Panc1 (cell line): ENCODE measurements around the gene YIPF4.

Source experiments
- POLR2AphosphoS5 ChIP-seq: IDR thresholded peaks from 2 replicates; pipeline ENCODE4 v1.6.1; 2012; ENCODE audit warnings: mild to moderate bottlenecking, low read depth, low read length, moderate library complexity
- TF ChIP-seq, protein P1 (sequence below): fragments of 450-650 bp; IDR thresholded peaks from 2 replicates; pipeline ENCODE4 v1.5.1; 2017; ENCODE audit warnings: mild to moderate bottlenecking

DNA sequence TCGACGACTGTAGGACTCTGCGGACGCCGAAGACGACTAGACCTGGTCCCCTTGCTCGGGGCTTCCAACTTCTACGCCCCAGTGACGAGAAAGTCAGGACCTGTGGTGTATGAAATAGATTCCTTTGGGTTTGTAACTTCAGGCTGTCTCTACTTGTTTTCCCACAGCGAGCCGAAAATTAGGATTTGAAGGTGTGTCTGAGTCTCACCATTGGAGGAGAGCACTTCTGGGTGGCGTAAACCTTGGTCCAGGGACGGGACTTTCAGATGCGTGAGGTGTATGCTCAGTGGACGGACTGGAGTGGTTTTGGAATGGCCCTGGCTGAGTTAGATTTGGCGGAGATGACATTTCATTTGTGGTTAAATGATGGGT, 80.4 kb downstream of the YIPF4 start:
- TF ChIP-seq, protein P1, sequence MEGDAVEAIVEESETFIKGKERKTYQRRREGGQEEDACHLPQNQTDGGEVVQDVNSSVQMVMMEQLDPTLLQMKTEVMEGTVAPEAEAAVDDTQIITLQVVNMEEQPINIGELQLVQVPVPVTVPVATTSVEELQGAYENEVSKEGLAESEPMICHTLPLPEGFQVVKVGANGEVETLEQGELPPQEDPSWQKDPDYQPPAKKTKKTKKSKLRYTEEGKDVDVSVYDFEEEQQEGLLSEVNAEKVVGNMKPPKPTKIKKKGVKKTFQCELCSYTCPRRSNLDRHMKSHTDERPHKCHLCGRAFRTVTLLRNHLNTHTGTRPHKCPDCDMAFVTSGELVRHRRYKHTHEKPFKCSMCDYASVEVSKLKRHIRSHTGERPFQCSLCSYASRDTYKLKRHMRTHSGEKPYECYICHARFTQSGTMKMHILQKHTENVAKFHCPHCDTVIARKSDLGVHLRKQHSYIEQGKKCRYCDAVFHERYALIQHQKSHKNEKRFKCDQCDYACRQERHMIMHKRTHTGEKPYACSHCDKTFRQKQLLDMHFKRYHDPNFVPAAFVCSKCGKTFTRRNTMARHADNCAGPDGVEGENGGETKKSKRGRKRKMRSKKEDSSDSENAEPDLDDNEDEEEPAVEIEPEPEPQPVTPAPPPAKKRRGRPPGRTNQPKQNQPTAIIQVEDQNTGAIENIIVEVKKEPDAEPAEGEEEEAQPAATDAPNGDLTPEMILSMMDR: no peak
- no peak for TF ChIP-seq POLR2AphosphoS5
